GM21717 (cell line): ENCODE data around the gene DCPS.
"Not testable (repeated sequence)": the region's sequence is repeated elsewhere in the genome, so short reads cannot be mapped to it uniquely, and the experiment has no call there.

Experiments
- ATAC-seq: cut with Tn5 transposase; IDR thresholded peaks from one replicate; pipeline ENCODE4 v1.9.1; 2021; ENCODE audit warnings: mild to moderate bottlenecking, moderate library complexity; ENCODE audit not compliant: unreplicated experiment

DCPS gene

GRCh38 chr11:126284829-126285228 is 19.0 kb upstream of the DCPS start:
- peak; percentile 63 for ATAC-seq

GRCh38 chr11:126288237-126288636 is 15.6 kb upstream of the DCPS start:
- no peak for ATAC-seq

GRCh38 chr11:126290887-126291286 is 13.0 kb upstream of the DCPS start:
- no peak for ATAC-seq

GRCh38 chr11:126293726-126294125 is 10.1 kb upstream of the DCPS start:
- no peak for ATAC-seq

- no peak for ATAC-seq
These were observed 6.9 kb upstream of the DCPS start for GRCh38 chr11:126297004-126297403.

GRCh38 chr11:126304457-126305075 is 706 bp downstream of the DCPS start:
- peak; percentile 33 for ATAC-seq

- ATAC-seq = peak; percentile 58
These were observed 1.8 kb downstream of the DCPS start for GRCh38 chr11:126305699-126306098.

GRCh38 chr11:126307706-126308105 is 3.8 kb downstream of the DCPS start:
- no peak for ATAC-seq

GRCh38 chr11:126308271-126308671 is 4.4 kb downstream of the DCPS start:
- no peak for ATAC-seq

- ATAC-seq = not testable (repeated sequence)
These were observed 4.9 kb downstream of the DCPS start for GRCh38 chr11:126308771-126309170.

GRCh38 chr11:126310200-126310991 is 6.5 kb downstream of the DCPS start:
- peak; percentile 37 for ATAC-seq

- ATAC-seq = no peak
These were observed 7.1 kb downstream of the DCPS start for GRCh38 chr11:126310992-126311310.

GRCh38 chr11:126311401-126312291 is 7.8 kb downstream of the DCPS start:
- peak; percentile 68 for ATAC-seq

- ATAC-seq = no peak
These were observed 9.1 kb downstream of the DCPS start for GRCh38 chr11:126312961-126313360.

GRCh38 chr11:126313826-126314225 is 10.0 kb downstream of the DCPS start:
- no peak for ATAC-seq

GRCh38 chr11:126317432-126317755 is 13.5 kb downstream of the DCPS start:
- ATAC-seq = no peak

GRCh38 chr11:126317756-126318573 is 14.1 kb downstream of the DCPS start:
- ATAC-seq = peak; percentile 2

GRCh38 chr11:126318574-126319373 is 14.9 kb downstream of the DCPS start:
- ATAC-seq = peak; percentile 95

GRCh38 chr11:126319374-126319740 is 15.5 kb downstream of the DCPS start:
- no peak for ATAC-seq

- no peak for ATAC-seq
These were observed 19.1 kb downstream of the DCPS start for GRCh38 chr11:126322996-126323395.
